Ovary (tissue), 3 donors: ENCODE data around the gene DNMT3A.
"Not testable (repeated sequence)": the region's sequence is repeated elsewhere in the genome, so short reads cannot be mapped to it uniquely, and the experiment has no call there.

Source experiments
- EP300 ChIP-seq: sonication (generic); formaldehyde crosslinking; IDR thresholded peaks from one replicate; pipeline ENCODE4 v1.6.1; 2017; ENCODE audit warnings: antibody characterized with exemption
- POLR2A ChIP-seq: fragments of 450-650 bp; IDR thresholded peaks from one replicate; pipeline ENCODE4 v1.6.1; 2017; ENCODE audit warnings: antibody characterized with exemption, mild to moderate bottlenecking, moderate library complexity
- TF ChIP-seq, protein P1 (sequence below), 3 donors: fragments of 450-650 bp in 2 of 3; fragments of 200-600 bp in 1 of 3; IDR thresholded peaks; one replicate each; pipeline versions ENCODE4 v1.5.1 to v1.8.0; 2016 to 2022; ENCODE audit warnings: antibody characterized with exemption in 3 of 3, mild to moderate bottlenecking in 1 of 3
- donor health status: DM: no; HTN: no; CAD: no.

DNA sequence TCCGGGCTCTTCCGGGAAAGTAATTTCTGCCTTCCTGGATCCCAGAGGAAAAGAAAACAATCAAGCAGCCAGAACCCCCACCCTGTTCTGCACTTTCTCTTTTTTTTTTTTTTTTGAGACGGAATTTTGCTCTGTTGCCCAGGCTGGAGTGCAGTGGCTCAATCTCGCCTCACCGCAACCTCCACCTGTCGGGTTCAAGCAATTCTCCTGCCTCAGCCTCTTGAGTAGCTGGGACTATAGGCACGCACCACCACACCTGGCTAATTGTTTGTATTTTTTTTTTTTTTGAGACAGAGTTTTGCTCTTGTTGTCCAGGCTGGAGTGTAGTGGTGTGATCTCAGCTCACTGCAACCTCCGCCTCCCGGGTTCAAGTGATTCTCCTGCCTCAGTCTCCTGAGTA is 69.0 kb downstream of the DNMT3A start:
- TF ChIP-seq EP300, POLR2A: not testable (repeated sequence)
- TF ChIP-seq, protein P1, sequence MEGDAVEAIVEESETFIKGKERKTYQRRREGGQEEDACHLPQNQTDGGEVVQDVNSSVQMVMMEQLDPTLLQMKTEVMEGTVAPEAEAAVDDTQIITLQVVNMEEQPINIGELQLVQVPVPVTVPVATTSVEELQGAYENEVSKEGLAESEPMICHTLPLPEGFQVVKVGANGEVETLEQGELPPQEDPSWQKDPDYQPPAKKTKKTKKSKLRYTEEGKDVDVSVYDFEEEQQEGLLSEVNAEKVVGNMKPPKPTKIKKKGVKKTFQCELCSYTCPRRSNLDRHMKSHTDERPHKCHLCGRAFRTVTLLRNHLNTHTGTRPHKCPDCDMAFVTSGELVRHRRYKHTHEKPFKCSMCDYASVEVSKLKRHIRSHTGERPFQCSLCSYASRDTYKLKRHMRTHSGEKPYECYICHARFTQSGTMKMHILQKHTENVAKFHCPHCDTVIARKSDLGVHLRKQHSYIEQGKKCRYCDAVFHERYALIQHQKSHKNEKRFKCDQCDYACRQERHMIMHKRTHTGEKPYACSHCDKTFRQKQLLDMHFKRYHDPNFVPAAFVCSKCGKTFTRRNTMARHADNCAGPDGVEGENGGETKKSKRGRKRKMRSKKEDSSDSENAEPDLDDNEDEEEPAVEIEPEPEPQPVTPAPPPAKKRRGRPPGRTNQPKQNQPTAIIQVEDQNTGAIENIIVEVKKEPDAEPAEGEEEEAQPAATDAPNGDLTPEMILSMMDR (IDR thresholded peaks at IDR 0.05), result not testable (repeated sequence)
